ENCODE data around the gene TRIM52. TPM values are rescaled to one million over a fixed set of nuclear protein-coding genes. Genes with fewer than 3 reads are reported as not detected.
A peak's percentile ranks its signal among the peaks of the same experiment; 100 is the strongest.

Gene TRIM52
- total and polyA plus RNA-seq, 9 of the 15 experiments (the other 6 are each of a cell fraction or from before 2014, with no cell fraction given) = 3.3 to 21.9 (median 13.5) TPM

DNA sequence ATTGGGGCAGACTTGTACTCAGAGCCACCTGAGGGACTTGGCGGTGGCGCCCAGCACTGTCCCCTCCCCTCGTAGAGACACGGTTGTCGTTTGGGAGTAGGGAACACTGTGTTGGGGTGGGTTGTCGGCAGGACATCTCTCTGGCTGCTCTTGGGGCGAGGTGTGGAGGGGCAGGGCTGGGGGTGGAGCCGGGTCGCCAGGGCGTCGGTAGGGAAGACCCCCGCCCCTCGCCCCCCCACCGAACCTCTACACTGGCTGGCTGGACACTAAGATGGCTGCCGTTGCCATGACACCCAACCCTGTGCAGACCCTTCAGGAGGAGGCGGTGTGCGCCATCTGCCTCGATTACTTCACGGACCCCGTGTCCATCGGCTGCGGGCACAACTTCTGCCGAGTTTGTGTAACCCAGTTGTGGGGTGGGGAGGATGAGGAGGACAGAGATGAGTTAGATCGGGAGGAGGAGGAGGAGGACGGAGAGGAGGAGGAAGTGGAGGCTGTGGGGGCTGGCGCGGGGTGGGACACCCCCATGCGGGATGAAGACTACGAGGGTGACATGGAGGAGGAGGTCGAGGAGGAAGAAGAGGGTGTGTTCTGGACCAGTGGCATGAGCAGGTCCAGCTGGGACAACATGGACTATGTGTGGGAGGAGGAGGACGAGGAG is 37.1 kb downstream of the TRIM52 start:
- H4K20me1 ChIP-seq (replicated peaks; ENCODE audit: control insufficient read depth, insufficient read depth, low read length) = no peaks in the 10 kb centered on the region
- 2% methylated on average over 17 of the region's 31 CpGs for WGBS (ENCODE audit: insufficient coverage, low coverage, missing lambda C conversion rate)
- FAIRE-seq (no peak), ATAC-seq (peak; percentile 1), DNase-seq (ENCODE audit: extremely low read depth in 1 of 4, low spot score in 3 of 4) (no peak)
- peak overlapping the region; percentile 96 for H3K4me2 ChIP-seq (ENCODE audit: insufficient read depth, low read length)
- no peaks in the 10 kb centered on the region for H3K9me3 ChIP-seq (replicated peaks; ENCODE audit: control insufficient read depth, insufficient read depth, low read depth, low read length)
- TSS peak; percentile 77 for BruUV-seq (replicated peaks)
- H2AFZ ChIP-seq (ENCODE audit: low read depth, low read length) = peak overlapping the region; percentile 74
- ChIA-PET CTCF (ENCODE audit: low intra/inter-chr PET ratio) (no interaction called here), POLR2A (interaction anchor here (0.6 to 4.6 kb wide), 9 partner anchors 11 to 80 kb away, joined by 3 to 55 read pairs (median 5); no protein-coding TSS in a partner anchor)
- H3K9ac ChIP-seq (ENCODE audit: insufficient read depth in 1 of 2, low read depth in 2 of 2, low read length in 2 of 2) = peak overlapping the region; percentile 92 to 96
- H3K27ac ChIP-seq (ENCODE audit: extremely low read depth, low read depth, low read length) = peak overlapping the region; percentile 90
- in situ Hi-C loops (cut with MboI) = no loop called here
- peaks cover 29% of the 10 kb centered on the region for H3K79me2 ChIP-seq (ENCODE audit: control insufficient read depth, insufficient read depth, low read length)
- intact Hi-C loops (cut with micrococcal nuclease) = loop anchor here (1.0 to 2.0 kb wide), 2 partner anchors 17 to 33 kb away; no protein-coding TSS in a partner anchor
- H3K9me1 ChIP-seq (ENCODE audit: control insufficient read depth, insufficient read depth, low read length) = no peaks in the 10 kb centered on the region
- no peaks in the 10 kb centered on the region for H3K27me3 ChIP-seq (ENCODE audit: control insufficient read depth in 2 of 2, insufficient read depth in 2 of 2, low read length in 2 of 2)
- peak overlapping the region; percentile 86 for H3K4me3 ChIP-seq
- H3K36me3 ChIP-seq (ENCODE audit: control insufficient read depth, insufficient read depth, low read length) = peaks cover 28% of the 10 kb centered on the region
- H3K4me1 ChIP-seq (replicated peaks in 1 of 2; ENCODE audit: control insufficient read depth in 2 of 2, insufficient read depth in 2 of 2, low read length in 2 of 2) = peaks cover 0 to 42% of the 10 kb centered on the region in 2 experiments; a peak in 4 of 5 replicates
- TF ChIP-seq CREBBP (IDR thresholded peaks at IDR 0.05; ENCODE audit: low read depth, low read length) = no peak
- TF ChIP-seq PTRF (tag; IDR thresholded peaks at IDR 0.05) = no peak
- TF ChIP-seq PCBP2 (IDR thresholded peaks at IDR 0.05; ENCODE audit: low read depth, low read length, poor library complexity, severe bottlenecking) = no peak
- TF ChIP-seq, protein P1, sequence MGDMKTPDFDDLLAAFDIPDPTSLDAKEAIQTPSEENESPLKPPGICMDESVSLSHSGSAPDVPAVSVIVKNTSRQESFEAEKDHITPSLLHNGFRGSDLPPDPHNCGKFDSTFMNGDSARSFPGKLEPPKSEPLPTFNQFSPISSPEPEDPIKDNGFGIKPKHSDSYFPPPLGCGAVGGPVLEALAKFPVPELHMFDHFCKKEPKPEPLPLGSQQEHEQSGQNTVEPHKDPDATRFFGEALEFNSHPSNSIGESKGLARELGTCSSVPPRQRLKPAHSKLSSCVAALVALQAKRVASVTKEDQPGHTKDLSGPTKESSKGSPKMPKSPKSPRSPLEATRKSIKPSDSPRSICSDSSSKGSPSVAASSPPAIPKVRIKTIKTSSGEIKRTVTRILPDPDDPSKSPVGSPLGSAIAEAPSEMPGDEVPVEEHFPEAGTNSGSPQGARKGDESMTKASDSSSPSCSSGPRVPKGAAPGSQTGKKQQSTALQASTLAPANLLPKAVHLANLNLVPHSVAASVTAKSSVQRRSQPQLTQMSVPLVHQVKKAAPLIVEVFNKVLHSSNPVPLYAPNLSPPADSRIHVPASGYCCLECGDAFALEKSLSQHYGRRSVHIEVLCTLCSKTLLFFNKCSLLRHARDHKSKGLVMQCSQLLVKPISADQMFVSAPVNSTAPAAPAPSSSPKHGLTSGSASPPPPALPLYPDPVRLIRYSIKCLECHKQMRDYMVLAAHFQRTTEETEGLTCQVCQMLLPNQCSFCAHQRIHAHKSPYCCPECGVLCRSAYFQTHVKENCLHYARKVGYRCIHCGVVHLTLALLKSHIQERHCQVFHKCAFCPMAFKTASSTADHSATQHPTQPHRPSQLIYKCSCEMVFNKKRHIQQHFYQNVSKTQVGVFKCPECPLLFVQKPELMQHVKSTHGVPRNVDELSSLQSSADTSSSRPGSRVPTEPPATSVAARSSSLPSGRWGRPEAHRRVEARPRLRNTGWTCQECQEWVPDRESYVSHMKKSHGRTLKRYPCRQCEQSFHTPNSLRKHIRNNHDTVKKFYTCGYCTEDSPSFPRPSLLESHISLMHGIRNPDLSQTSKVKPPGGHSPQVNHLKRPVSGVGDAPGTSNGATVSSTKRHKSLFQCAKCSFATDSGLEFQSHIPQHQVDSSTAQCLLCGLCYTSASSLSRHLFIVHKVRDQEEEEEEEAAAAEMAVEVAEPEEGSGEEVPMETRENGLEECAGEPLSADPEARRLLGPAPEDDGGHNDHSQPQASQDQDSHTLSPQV (IDR thresholded peaks at IDR 0.05) = no peak
- no peak for TF ChIP-seq POLR2B (IDR thresholded peaks at IDR 0.05; ENCODE audit: low read depth, partially characterized antibody)
- no peak for TF ChIP-seq MYBL2 (IDR thresholded peaks at IDR 0.05; ENCODE audit: low read depth)
- no peak for TF ChIP-seq MYBL2 (CRISPR knock-in tag; IDR thresholded peaks at IDR 0.05; ENCODE audit: borderline replicate concordance)
- TF ChIP-seq POLR2AphosphoS2 (IDR thresholded peaks at IDR 0.05; ENCODE audit: low read length) = peak; percentile 83; the same call in 1 of the 2 replicates
- TF ChIP-seq BHLHE40 (IDR thresholded peaks at IDR 0.05; ENCODE audit: low read length) = no peak
- TF ChIP-seq MEIS2 (IDR thresholded peaks at IDR 0.05; ENCODE audit: partially characterized antibody) = no peak
- TF ChIP-seq, protein P2, sequence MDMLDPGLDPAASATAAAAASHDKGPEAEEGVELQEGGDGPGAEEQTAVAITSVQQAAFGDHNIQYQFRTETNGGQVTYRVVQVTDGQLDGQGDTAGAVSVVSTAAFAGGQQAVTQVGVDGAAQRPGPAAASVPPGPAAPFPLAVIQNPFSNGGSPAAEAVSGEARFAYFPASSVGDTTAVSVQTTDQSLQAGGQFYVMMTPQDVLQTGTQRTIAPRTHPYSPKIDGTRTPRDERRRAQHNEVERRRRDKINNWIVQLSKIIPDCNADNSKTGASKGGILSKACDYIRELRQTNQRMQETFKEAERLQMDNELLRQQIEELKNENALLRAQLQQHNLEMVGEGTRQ (CRISPR knock-in tag; IDR thresholded peaks at IDR 0.05) = no peak
- TF ChIP-seq SAFB (IDR thresholded peaks at IDR 0.05; ENCODE audit: borderline replicate concordance, low read depth, low read length) = no peak
- TF ChIP-seq STAT5B (CRISPR knock-in tag; IDR thresholded peaks at IDR 0.05) = no peak
- TF ChIP-seq CAMTA2 (CRISPR knock-in tag; conservative IDR thresholded peaks at IDR 0.05) = no peak
- TF ChIP-seq RAD21 (CRISPR knock-in tag; conservative IDR thresholded peaks at IDR 0.05 in 1 of 2, IDR thresholded peaks at IDR 0.05 in 1 of 2) = no peak
- TF ChIP-seq RBM34 (IDR thresholded peaks at IDR 0.05; ENCODE audit: borderline replicate concordance, insufficient read depth, low read length) = no peak
- TF ChIP-seq ZFP30 (CRISPR knock-in tag; IDR thresholded peaks at IDR 0.05; ENCODE audit: borderline replicate concordance) = no peak
- TF ChIP-seq EP300 (IDR thresholded peaks at IDR 0.05; ENCODE audit: low read length) = no peak
